Lung (tissue), 12 donors: Measurements from ENCODE around the gene CHCHD5. TPM values are rescaled to one million over a fixed set of nuclear protein-coding genes. Genes with fewer than 3 reads are reported as not detected.
A peak's percentile ranks its signal among the peaks of the same experiment; 100 is the strongest.

ENCODE experiments used
- ATAC-seq: fragments of 200-7000 bp; cut with Tn5 transposase; one replicate; pipeline ENCODE4 v1.9.1; 2020; ENCODE audit warnings: moderate number of reproducible peaks; ENCODE audit not compliant: insufficient read depth, low FRiP score
- DNase-seq, 3 donors: peaks; one replicate each; pipeline ENCODE4 v3.0.0-alpha.2; 2013 to 2017
- H3K27ac ChIP-seq, 2 donors: one replicate each; pipeline ENCODE4 v1.5.1; 2013; ENCODE audit warnings: mild to moderate bottlenecking in 2 of 2, moderate library complexity in 2 of 2, control low read depth in 1 of 2, inconsistent platforms in 1 of 2, low read depth in 1 of 2, low read length in 1 of 2
- H3K27me3 ChIP-seq, 3 donors: one replicate each; pipeline ENCODE4 v1.5.1; 2013; ENCODE audit warnings: low read length in 2 of 3; ENCODE audit not compliant: control insufficient read depth in 3 of 3, insufficient read depth in 3 of 3
- H3K36me3 ChIP-seq, 4 donors: one replicate each; pipeline ENCODE4 v1.5.1; 2013; ENCODE audit warnings: low read length in 4 of 4, mild to moderate bottlenecking in 1 of 4, moderate library complexity in 1 of 4; ENCODE audit not compliant: control insufficient read depth in 4 of 4, insufficient read depth in 4 of 4
- H3K4me1 ChIP-seq, 5 donors: one replicate each; pipeline ENCODE4 v1.5.1; 2013; ENCODE audit warnings: low read length in 5 of 5, mild to moderate bottlenecking in 2 of 5, moderate library complexity in 1 of 5; ENCODE audit not compliant: control insufficient read depth in 5 of 5, insufficient read depth in 5 of 5
- H3K4me3 ChIP-seq: one replicate; pipeline ENCODE4 v1.5.1; 2013; ENCODE audit warnings: mild to moderate bottlenecking, control low read depth, moderate library complexity
- H3K9ac ChIP-seq, 2 donors: one replicate each; pipeline ENCODE4 v1.5.1; 2013; ENCODE audit warnings: low read length in 2 of 2, control low read depth in 1 of 2; ENCODE audit not compliant: insufficient read depth in 1 of 2
- H3K9me3 ChIP-seq, 4 donors: one replicate each; pipeline ENCODE4 v1.5.1; 2013; ENCODE audit warnings: low read length in 3 of 4, mild to moderate bottlenecking in 1 of 4, moderate library complexity in 1 of 4; ENCODE audit not compliant: control insufficient read depth in 4 of 4, insufficient read depth in 3 of 4
- WGBS, 2 donors: extraction: QIAGEN DNeasy Blood & Tissue Kit; methylation state at CpG; one replicate each; pipeline ENCODE4 v1.1.7; 2013; 5-methylcytosine and 5-hydroxymethylcytosine counted together
- polyA plus RNA-seq, 2 donors: library from polyadenylated mRNA; stranded (reverse); fragments of 200-250 nt; gene quantifications; one replicate each; pipeline ENCODE4 v1.2.1, GENCODE V29; 2013
- total RNA-seq, 2 donors: library from RNA; depleted of rRNA in 1 of 2; stranded (reverse); fragments of >200 nt in 1 of 2; gene quantifications; one replicate each; pipeline ENCODE4 v1.2.1, GENCODE V29; 2014 to 2021
- TF ChIP-seq, protein P1 (sequence below): IDR thresholded peaks from 2 replicates; pipeline ENCODE4 v1.5.1; 2012; ENCODE audit warnings: mild to moderate bottlenecking; ENCODE audit errors: control extremely low read depth, extremely low read depth
- donor health status: control.
- donor health status: control.
- donor health status: Bipolar disorder and iron deficiency.
- donor health status: healthy.
- donor health status: DM: yes; HTN: yes; CAD: no.

The CHCHD5 gene
- total and polyA plus RNA-seq, 4 donors = 3.0 to 46.6 (median 44.4) TPM

GRCh38 chr2:112583497-112584133 lies 794 bp upstream of the CHCHD5 start:
- peak in 1 of 3 donors; percentile 19 for DNase-seq
- 50 to 51% methylated on average over 19 of the region's 19 CpGs for WGBS, 2 donors
- Histone ChIP-seq H3K27ac (peak overlapping the region; percentile 91 to 98), H3K9me3 (no peaks in the 10 kb centered on the region), H3K9ac (peak overlapping the region; percentile 59 to 76), H3K4me3 (peak overlapping the region; percentile 64), H3K4me1 (peaks cover 0 to 11% (median 8%) of the 10 kb centered on the region in 5 donors), H3K27me3 (peaks cover 0 to 3% (median 0%) of the 10 kb centered on the region in 3 donors), H3K36me3 (peaks cover 0 to 13% (median 7%) of the 10 kb centered on the region in 4 donors)
- ATAC-seq = peak; percentile 1
- TF ChIP-seq, protein P1, sequence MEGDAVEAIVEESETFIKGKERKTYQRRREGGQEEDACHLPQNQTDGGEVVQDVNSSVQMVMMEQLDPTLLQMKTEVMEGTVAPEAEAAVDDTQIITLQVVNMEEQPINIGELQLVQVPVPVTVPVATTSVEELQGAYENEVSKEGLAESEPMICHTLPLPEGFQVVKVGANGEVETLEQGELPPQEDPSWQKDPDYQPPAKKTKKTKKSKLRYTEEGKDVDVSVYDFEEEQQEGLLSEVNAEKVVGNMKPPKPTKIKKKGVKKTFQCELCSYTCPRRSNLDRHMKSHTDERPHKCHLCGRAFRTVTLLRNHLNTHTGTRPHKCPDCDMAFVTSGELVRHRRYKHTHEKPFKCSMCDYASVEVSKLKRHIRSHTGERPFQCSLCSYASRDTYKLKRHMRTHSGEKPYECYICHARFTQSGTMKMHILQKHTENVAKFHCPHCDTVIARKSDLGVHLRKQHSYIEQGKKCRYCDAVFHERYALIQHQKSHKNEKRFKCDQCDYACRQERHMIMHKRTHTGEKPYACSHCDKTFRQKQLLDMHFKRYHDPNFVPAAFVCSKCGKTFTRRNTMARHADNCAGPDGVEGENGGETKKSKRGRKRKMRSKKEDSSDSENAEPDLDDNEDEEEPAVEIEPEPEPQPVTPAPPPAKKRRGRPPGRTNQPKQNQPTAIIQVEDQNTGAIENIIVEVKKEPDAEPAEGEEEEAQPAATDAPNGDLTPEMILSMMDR = no peak

DNA sequence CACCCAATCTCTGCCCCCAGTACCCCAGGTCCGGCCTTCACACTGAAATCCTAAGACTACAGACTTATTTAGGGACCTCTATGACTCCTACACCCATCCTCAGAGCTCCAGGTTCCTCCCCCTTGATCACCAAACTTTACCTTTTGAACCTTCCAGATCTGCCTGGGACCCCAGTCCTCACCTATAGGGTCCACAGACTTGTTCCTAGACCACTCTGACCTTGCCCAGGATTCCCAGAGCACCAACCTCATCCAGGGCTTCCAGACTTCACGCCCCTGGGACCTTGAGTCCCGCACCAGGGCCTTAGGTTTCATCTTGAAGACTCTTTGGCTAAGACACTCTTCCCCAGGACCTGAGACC lies 462 bp downstream of the CHCHD5 start:
- peak overlapping the region; percentile 91 to 98 for H3K27ac ChIP-seq
- H3K36me3 ChIP-seq = peaks cover 0 to 17% (median 7%) of the 10 kb centered on the region in 4 donors
- H3K4me1 ChIP-seq = peaks cover 0 to 11% (median 8%) of the 10 kb centered on the region in 5 donors
- no peak for ATAC-seq
- TF ChIP-seq, protein P1 = no peak
- peaks cover 0 to 3% (median 0%) of the 10 kb centered on the region in 3 donors for H3K27me3 ChIP-seq
- peak overlapping the region; percentile 59 to 80 for H3K9ac ChIP-seq
- no peaks in the 10 kb centered on the region for H3K9me3 ChIP-seq
- WGBS, 2 donors = 66 to 67% methylated on average over 3 of the region's 3 CpGs
- peak overlapping the region; percentile 66 for H3K4me3 ChIP-seq
- DNase-seq = no peak

DNA sequence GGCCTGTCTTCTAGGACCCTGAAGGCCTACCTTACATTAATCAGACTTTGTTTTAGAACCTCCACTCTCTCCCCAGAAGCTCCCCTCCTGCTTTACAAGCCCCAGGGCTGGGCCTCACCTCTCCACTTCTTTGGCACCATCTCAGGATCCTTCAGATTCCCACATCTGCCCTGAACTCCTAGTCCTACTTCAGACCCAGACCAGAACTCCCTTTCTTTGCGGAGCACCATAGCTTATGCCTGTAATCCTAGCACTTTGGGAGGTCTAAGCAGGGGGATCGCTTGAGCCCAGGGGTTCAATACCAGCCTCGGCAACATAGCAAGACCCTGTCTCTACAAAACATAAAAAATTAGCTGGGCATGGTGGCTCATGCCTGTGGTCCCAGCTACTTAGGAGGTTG lies 991 bp downstream of the CHCHD5 start:
- no peak for DNase-seq
- peaks cover 0 to 3% (median 0%) of the 10 kb centered on the region in 3 donors for H3K27me3 ChIP-seq
- H3K4me3 ChIP-seq = no peak overlapping the region
- H3K4me1 ChIP-seq = peaks cover 0 to 11% (median 8%) of the 10 kb centered on the region in 5 donors
- TF ChIP-seq, protein P1 = no peak
- no peak for ATAC-seq
- H3K36me3 ChIP-seq = peaks cover 0 to 17% (median 7%) of the 10 kb centered on the region in 4 donors
- no peak overlapping the region for H3K9ac ChIP-seq
- WGBS, 2 donors = 96 to 97% methylated on average over 3 of the region's 3 CpGs
- H3K27ac ChIP-seq = peak overlapping the region; percentile 91 to 98
- H3K9me3 ChIP-seq = no peaks in the 10 kb centered on the region
